ENCODE data around the gene RBFOX2.
"Not testable (repeated sequence)": the region's sequence is repeated elsewhere in the genome, so short reads cannot be mapped to it uniquely, and the experiment has no call there.

RBFOX2 gene

GRCh38 chr22:36022697-36023096 is 5.9 kb downstream of the RBFOX2 start:
- no peak for DNase-seq (ENCODE audit: extremely low read depth, low read depth)
- no peak for TF ChIP-seq CTCF (IDR thresholded peaks at IDR 0.05; ENCODE audit: low read depth, low read length)

GRCh38 chr22:36022162-36022561 is 6.5 kb downstream of the RBFOX2 start:
- DNase-seq (ENCODE audit: extremely low read depth, low read depth): no peak
- TF ChIP-seq CTCF (IDR thresholded peaks at IDR 0.05; ENCODE audit: low read depth, low read length): no peak

GRCh38 chr22:36021606-36022153 is 6.9 kb downstream of the RBFOX2 start:
- DNase-seq (ENCODE audit: extremely low read depth, low read depth): no peak
- no peak for TF ChIP-seq CTCF (IDR thresholded peaks at IDR 0.05; ENCODE audit: low read depth, low read length)

GRCh38 chr22:36020865-36021264 is 7.8 kb downstream of the RBFOX2 start:
- not testable (repeated sequence) for DNase-seq (ENCODE audit: extremely low read depth, low read depth)

GRCh38 chr22:36017651-36018091 is 11.0 kb downstream of the RBFOX2 start:
- TF ChIP-seq CTCF (IDR thresholded peaks at IDR 0.05; ENCODE audit: low read depth, low read length): no peak
- no peak for DNase-seq (ENCODE audit: extremely low read depth, low read depth)

GRCh38 chr22:36016684-36017083 is 11.9 kb downstream of the RBFOX2 start:
- DNase-seq (ENCODE audit: extremely low read depth, low read depth): no peak
- no peak for TF ChIP-seq CTCF (IDR thresholded peaks at IDR 0.05; ENCODE audit: low read depth, low read length)

- DNase-seq (ENCODE audit: extremely low read depth, low read depth): no peak
- no peak for TF ChIP-seq CTCF (IDR thresholded peaks at IDR 0.05; ENCODE audit: low read depth, low read length)
Measured at GRCh38 chr22:36015811-36016529, 12.7 kb downstream of the RBFOX2 start.

All from AG09319 (cell line).